ENCODE measurements around the gene JAKMIP3. TPM values are rescaled to one million over a fixed set of nuclear protein-coding genes. Genes with fewer than 3 reads are reported as not detected.
A peak's percentile ranks its signal among the peaks of the same experiment; 100 is the strongest.

The JAKMIP3 gene
- total and polyA plus RNA-seq, 8 donors = 0.22 to 0.50 (median 0.37) TPM

- TF ChIP-seq CTCF (IDR thresholded peaks at IDR 0.05) = no peak
- DNase-seq (no peak), ATAC-seq (no peak)
- Histone ChIP-seq H3K4me3 (no peak overlapping the region), H3K9me3 (no peaks in the 10 kb centered on the region), H3K27ac (no peak overlapping the region), H3K4me1 (no peaks in the 10 kb centered on the region), H3K27me3 (peaks cover 0 to 44% of the 10 kb centered on the region in 2 donors), H3K36me3 (no peaks in the 10 kb centered on the region)
- intact Hi-C loops (cut with DNase I) = no loop called here
Observed at GRCh38 chr10:132097609-132098377, 32.0 kb downstream of the JAKMIP3 start.

- H3K9me3 ChIP-seq = no peaks in the 10 kb centered on the region
- H3K27ac ChIP-seq = no peak overlapping the region
- ATAC-seq (no peak), DNase-seq (peak in 1 of 4 donors; percentile 34)
- TF ChIP-seq CTCF (IDR thresholded peaks at IDR 0.05) = no peak
- H3K4me3 ChIP-seq = no peak overlapping the region
- intact Hi-C loops (cut with DNase I) = no loop called here
- H3K27me3 ChIP-seq = peaks cover 0 to 44% of the 10 kb centered on the region in 2 donors
- no peaks in the 10 kb centered on the region for H3K36me3 ChIP-seq
- no peaks in the 10 kb centered on the region for H3K4me1 ChIP-seq
Observed at GRCh38 chr10:132098539-132099388, 33.0 kb downstream of the JAKMIP3 start.

GRCh38 chr10:132099389-132100090 lies 33.8 kb downstream of the JAKMIP3 start:
- no peak for ATAC-seq
- Histone ChIP-seq H3K36me3 (no peaks in the 10 kb centered on the region), H3K27me3 (peaks cover 0 to 44% of the 10 kb centered on the region in 2 donors), H3K4me1 (no peaks in the 10 kb centered on the region), H3K4me3 (no peak overlapping the region), H3K27ac (no peak overlapping the region), H3K9me3 (no peaks in the 10 kb centered on the region)
- intact Hi-C loops (cut with DNase I) = no loop called here
- no peak for TF ChIP-seq CTCF (IDR thresholded peaks at IDR 0.05)
- DNase-seq = peak in 2 of 4 donors; percentile 16 to 58

GRCh38 chr10:132100091-132100481 lies 34.3 kb downstream of the JAKMIP3 start:
- Histone ChIP-seq H3K9me3 (no peaks in the 10 kb centered on the region), H3K27me3 (peaks cover 0 to 44% of the 10 kb centered on the region in 2 donors), H3K4me3 (no peak overlapping the region), H3K27ac (no peak overlapping the region), H3K36me3 (no peaks in the 10 kb centered on the region), H3K4me1 (no peaks in the 10 kb centered on the region)
- intact Hi-C loops (cut with DNase I) = no loop called here
- ATAC-seq = no peak
- no peak for TF ChIP-seq CTCF (IDR thresholded peaks at IDR 0.05)
- peak in 1 of 4 donors; percentile 41 for DNase-seq
